ENCODE measurements around the gene MFNG.

The MFNG gene

DNA sequence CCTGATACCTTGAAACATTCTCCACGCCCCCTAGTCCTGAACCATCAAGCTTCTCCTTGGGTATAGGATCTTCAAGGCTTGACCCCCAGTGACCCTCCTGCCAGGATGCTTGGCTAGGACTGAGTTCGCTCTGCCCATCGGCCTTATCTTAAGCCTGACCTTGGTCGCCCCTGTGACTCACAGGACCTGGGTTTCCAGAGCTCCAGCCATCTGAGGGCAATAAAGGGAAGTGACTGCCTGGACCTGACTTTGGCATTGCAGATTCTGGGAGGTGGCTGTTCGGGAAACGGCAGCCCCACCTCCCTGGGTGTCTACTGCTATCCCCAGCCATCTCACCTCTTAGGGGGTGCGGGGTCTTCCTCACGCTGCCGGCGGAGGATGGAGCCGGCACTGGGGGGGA is 17.7 kb upstream of the MFNG start:
- no peaks in the 10 kb centered on the region for H3K79me2 ChIP-seq (ENCODE audit: control insufficient read depth, low read length)
- H3F3A ChIP-seq (ENCODE audit: control insufficient read depth, insufficient read depth), result no peaks in the 10 kb centered on the region
- H3K4me1 ChIP-seq (ENCODE audit: control insufficient read depth, low read length), result peaks cover 14% of the 10 kb centered on the region
- H3K36me3 ChIP-seq (ENCODE audit: control insufficient read depth, low read length), result no peaks in the 10 kb centered on the region
- H3K9me3 ChIP-seq (ENCODE audit: control insufficient read depth, insufficient read depth, low read length), result no peaks in the 10 kb centered on the region
- H3K4me2 ChIP-seq (ENCODE audit: low read length), result no peak overlapping the region
- H3K4me3 ChIP-seq (ENCODE audit: low read length), result no peak overlapping the region
- no peak overlapping the region for H3K27ac ChIP-seq (ENCODE audit: low read depth, low read length)
- H3K9me2 ChIP-seq (replicated peaks; ENCODE audit: control insufficient read depth, low read length), result no peaks in the 10 kb centered on the region
- H4K20me1 ChIP-seq (ENCODE audit: control insufficient read depth, insufficient read depth, low read depth, low read length), result no peaks in the 10 kb centered on the region
- peaks cover 10% of the 10 kb centered on the region; the same call in 1 of the 2 replicates for H3K27me3 ChIP-seq (ENCODE audit: control insufficient read depth, low read length)
- TF ChIP-seq, protein P1, sequence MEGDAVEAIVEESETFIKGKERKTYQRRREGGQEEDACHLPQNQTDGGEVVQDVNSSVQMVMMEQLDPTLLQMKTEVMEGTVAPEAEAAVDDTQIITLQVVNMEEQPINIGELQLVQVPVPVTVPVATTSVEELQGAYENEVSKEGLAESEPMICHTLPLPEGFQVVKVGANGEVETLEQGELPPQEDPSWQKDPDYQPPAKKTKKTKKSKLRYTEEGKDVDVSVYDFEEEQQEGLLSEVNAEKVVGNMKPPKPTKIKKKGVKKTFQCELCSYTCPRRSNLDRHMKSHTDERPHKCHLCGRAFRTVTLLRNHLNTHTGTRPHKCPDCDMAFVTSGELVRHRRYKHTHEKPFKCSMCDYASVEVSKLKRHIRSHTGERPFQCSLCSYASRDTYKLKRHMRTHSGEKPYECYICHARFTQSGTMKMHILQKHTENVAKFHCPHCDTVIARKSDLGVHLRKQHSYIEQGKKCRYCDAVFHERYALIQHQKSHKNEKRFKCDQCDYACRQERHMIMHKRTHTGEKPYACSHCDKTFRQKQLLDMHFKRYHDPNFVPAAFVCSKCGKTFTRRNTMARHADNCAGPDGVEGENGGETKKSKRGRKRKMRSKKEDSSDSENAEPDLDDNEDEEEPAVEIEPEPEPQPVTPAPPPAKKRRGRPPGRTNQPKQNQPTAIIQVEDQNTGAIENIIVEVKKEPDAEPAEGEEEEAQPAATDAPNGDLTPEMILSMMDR (IDR thresholded peaks at IDR 0.05; ENCODE audit: low read depth, low read length, poor library complexity, severe bottlenecking), result no peak
- no peak for TF ChIP-seq EZH2phosphoT487 (IDR thresholded peaks at IDR 0.05; ENCODE audit: borderline replicate concordance, low read length)

DNA sequence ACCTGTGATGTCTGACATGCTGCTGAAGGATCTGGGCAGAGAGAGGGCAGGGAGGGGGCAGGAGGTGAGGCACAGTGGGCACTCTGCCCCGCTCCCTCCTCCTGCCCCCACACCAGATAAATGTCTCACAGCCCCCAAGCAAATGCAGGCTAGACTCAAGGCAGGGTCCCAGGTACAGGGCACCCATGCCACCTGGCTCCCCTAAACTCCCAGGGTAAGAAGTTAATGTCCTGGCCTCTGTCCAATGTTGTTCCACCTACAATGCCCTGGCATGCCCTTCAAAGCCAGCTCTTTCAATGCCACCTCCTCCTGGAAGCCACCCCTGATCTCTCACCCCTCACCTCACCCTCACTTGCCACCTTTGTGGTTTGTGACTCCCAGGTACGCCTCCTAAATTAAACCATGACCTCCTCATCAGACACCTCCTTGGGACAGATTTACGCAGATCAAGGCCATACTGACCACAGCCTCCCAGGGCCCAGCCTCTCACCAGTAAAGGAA is 17.0 kb upstream of the MFNG start:
- Histone ChIP-seq H3K27ac (ENCODE audit: low read depth, low read length) (no peak overlapping the region), H3K4me2 (ENCODE audit: low read length) (no peak overlapping the region), H4K20me1 (ENCODE audit: control insufficient read depth, insufficient read depth, low read depth, low read length) (no peaks in the 10 kb centered on the region), H3K36me3 (ENCODE audit: control insufficient read depth, low read length) (no peaks in the 10 kb centered on the region), H3K9me2 (replicated peaks; ENCODE audit: control insufficient read depth, low read length) (no peaks in the 10 kb centered on the region), H3K27me3 (ENCODE audit: control insufficient read depth, low read length) (peaks cover 10% of the 10 kb centered on the region; the same call in 1 of the 2 replicates), H3K79me2 (ENCODE audit: control insufficient read depth, low read length) (no peaks in the 10 kb centered on the region), H3K4me1 (ENCODE audit: control insufficient read depth, low read length) (peaks cover 15% of the 10 kb centered on the region), H3F3A (ENCODE audit: control insufficient read depth, insufficient read depth) (no peaks in the 10 kb centered on the region), H3K9me3 (ENCODE audit: control insufficient read depth, insufficient read depth, low read length) (no peaks in the 10 kb centered on the region), H3K4me3 (ENCODE audit: low read length) (no peak overlapping the region)
- TF ChIP-seq EZH2phosphoT487 (IDR thresholded peaks at IDR 0.05; ENCODE audit: borderline replicate concordance, low read length), result no peak
- TF ChIP-seq, protein P1 (IDR thresholded peaks at IDR 0.05; ENCODE audit: low read depth, low read length, poor library complexity, severe bottlenecking), result no peak

DNA sequence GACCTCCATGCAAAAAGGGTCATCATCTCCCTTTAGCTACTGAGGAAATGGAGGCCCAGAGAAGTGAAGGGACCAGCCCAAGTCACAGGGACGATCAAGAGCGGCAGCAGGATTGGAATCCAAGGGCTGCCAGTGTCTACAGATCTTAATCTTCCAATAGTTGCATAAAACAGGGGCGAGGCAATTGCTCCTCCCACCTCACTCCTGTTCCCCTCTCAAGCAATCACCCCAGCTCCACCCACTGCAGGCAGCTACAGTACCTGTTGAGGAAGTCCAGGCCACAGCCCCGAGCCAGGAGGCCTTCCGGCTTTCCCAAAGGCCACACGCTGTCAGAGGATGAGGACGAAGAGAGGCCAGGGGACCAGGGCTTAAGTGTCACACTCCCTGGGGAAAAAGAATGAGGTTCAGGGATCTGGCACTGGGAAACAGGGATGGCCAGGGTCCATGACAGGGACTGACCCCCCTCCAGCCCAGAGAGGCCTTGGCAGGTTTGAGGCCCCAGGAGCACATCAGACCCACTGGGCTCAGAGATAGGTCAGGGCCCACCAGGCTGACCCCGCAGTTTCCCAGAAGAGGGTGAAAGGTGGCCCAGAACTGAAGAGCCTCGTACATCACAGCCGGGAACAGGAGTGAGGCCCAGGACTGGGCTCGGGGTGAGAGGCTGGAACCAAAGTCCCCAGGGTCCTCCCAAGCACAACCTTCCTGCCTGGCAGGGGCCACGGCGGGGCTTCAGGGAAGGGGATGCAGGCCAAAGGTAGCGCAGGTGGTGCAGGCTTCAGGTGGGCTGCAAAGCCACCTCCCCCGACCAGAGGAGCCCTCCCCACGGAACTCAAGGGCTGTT is 16.4 kb upstream of the MFNG start:
- no peaks in the 10 kb centered on the region for H4K20me1 ChIP-seq (ENCODE audit: control insufficient read depth, insufficient read depth, low read depth, low read length)
- TF ChIP-seq, protein P1 (IDR thresholded peaks at IDR 0.05; ENCODE audit: low read depth, low read length, poor library complexity, severe bottlenecking), result no peak
- H3K9me2 ChIP-seq (replicated peaks; ENCODE audit: control insufficient read depth, low read length), result no peaks in the 10 kb centered on the region
- H3K9me3 ChIP-seq (ENCODE audit: control insufficient read depth, insufficient read depth, low read length), result no peaks in the 10 kb centered on the region
- no peak overlapping the region for H3K27ac ChIP-seq (ENCODE audit: low read depth, low read length)
- no peak overlapping the region for H3K4me3 ChIP-seq (ENCODE audit: low read length)
- H3K27me3 ChIP-seq (ENCODE audit: control insufficient read depth, low read length), result peaks cover 10% of the 10 kb centered on the region; the same call in 1 of the 2 replicates
- H3K4me2 ChIP-seq (ENCODE audit: low read length), result no peak overlapping the region
- H3K4me1 ChIP-seq (ENCODE audit: control insufficient read depth, low read length), result peaks cover 22% of the 10 kb centered on the region
- H3K36me3 ChIP-seq (ENCODE audit: control insufficient read depth, low read length), result no peaks in the 10 kb centered on the region
- H3K79me2 ChIP-seq (ENCODE audit: control insufficient read depth, low read length), result no peaks in the 10 kb centered on the region
- H3F3A ChIP-seq (ENCODE audit: control insufficient read depth, insufficient read depth), result no peaks in the 10 kb centered on the region

Measured in DOHH2 (cell line).